Transverse colon (tissue), 4 donors: ENCODE measurements around the gene GRIFIN. TPM values are rescaled to one million over a fixed set of nuclear protein-coding genes. Genes with fewer than 3 reads are reported as not detected.

Experiments used
- DNase-seq: peaks from one replicate; pipeline ENCODE4 v3.0.0-alpha.2; 2019
- H3K27ac ChIP-seq, 4 donors: fragments of 200-600 bp; sonication (generic); 2 replicates each; pipeline ENCODE4 v1.5.1; 2016 to 2018; ENCODE audit warnings: inconsistent platforms in 4 of 4
- H3K27me3 ChIP-seq: fragments of 200-600 bp; sonication (generic); 2 replicates; pipeline ENCODE4 v1.5.1; 2017; ENCODE audit warnings: inconsistent platforms
- H3K36me3 ChIP-seq, 4 donors: fragments of 200-600 bp; sonication (generic); 2 replicates each; pipeline ENCODE4 v1.5.1; 2017 to 2019; ENCODE audit warnings: inconsistent platforms in 4 of 4
- H3K4me1 ChIP-seq, 4 donors: fragments of 200-600 bp; sonication (generic); 2 replicates each; pipeline ENCODE4 v1.5.1; 2017 to 2020; ENCODE audit warnings: inconsistent platforms in 4 of 4
- H3K4me3 ChIP-seq, 4 donors: fragments of 200-600 bp; sonication (generic); 1 replicate in 1 of 4; 2 replicates in 3 of 4; pipeline versions ENCODE4 v1.5.1 to v1.6.1; 2017 to 2019; ENCODE audit warnings: inconsistent platforms in 4 of 4
- H3K9me3 ChIP-seq, 2 donors: fragments of 200-600 bp; sonication (generic); 2 replicates each; pipeline ENCODE4 v1.5.1; 2017 to 2019; ENCODE audit warnings: inconsistent platforms in 2 of 2
- CTCF ChIP-seq, 5 experiments: fragments of 200-600 bp in 3 of 5; fragments of 450-650 bp in 2 of 5; sonication (generic) in 3 of 5; IDR thresholded peaks; 1 replicate in 2 of 5; 2 replicates in 3 of 5; pipeline ENCODE4 v1.5.1; 2016 to 2017; ENCODE audit warnings: antibody characterized with exemption in 5 of 5, inconsistent platforms in 3 of 5, mild to moderate bottlenecking in 2 of 5, moderate library complexity in 1 of 5
- EP300 ChIP-seq: sonication (generic); formaldehyde crosslinking; IDR thresholded peaks from one replicate; pipeline ENCODE4 v1.6.1; 2017; ENCODE audit warnings: antibody characterized with exemption, low read depth
- POLR2A ChIP-seq: fragments of 450-650 bp; IDR thresholded peaks from one replicate; pipeline ENCODE4 v1.6.1; 2016; ENCODE audit warnings: antibody characterized with exemption, mild to moderate bottlenecking, moderate library complexity
- POLR2AphosphoS5 ChIP-seq, 3 donors: sonication (generic); formaldehyde crosslinking; IDR thresholded peaks; one replicate each; pipeline ENCODE4 v1.6.1; 2016; ENCODE audit warnings: antibody characterized with exemption in 3 of 3
- WGBS, 2 donors: methylation state at CpG; one replicate each; pipeline ENCODE4 v1.1.5; 2018; ENCODE audit warnings: low coverage in 1 of 2; 5-methylcytosine and 5-hydroxymethylcytosine counted together
- in situ Hi-C, 4 donors: fragments of 200-750 bp; cut with MboI; loops; one replicate each; pipeline versions ENCODE4 v1.15.0 to v1.15.1; 2017; ENCODE audit warnings: low sequenced_read_pairs in 3 of 4, low pct_ligation_motif_present in 1 of 4, low pct_unique_long_range_greater_than_20kb in 1 of 4
- intact Hi-C: fragments of 100-400 bp; cut with DNase I; formaldehyde crosslinking; loops from one replicate; pipeline ENCODE4 v1.15.1; 2023; ENCODE audit warnings: low total_unique reads
- total RNA-seq, 4 donors: library from RNA; depleted of rRNA; stranded (reverse); fragments of >200 nt; gene quantifications; one replicate each; pipeline ENCODE4 v1.1.0, GENCODE V29; 2016

Gene GRIFIN
- total RNA-seq, 4 donors from 2014 or later: not detected

- DNase-seq: no peak
- H3K27me3 ChIP-seq: peaks cover 9% of the 10 kb centered on the region
Measured at GRCh38 chr7:2484868-2485267, 8.7 kb upstream of the GRIFIN start.

GRCh38 chr7:2483494-2483893 is 7.3 kb upstream of the GRIFIN start:
- no peak overlapping the region for H3K27ac ChIP-seq
- intact Hi-C loops (no loop called here), in situ Hi-C loops (loop anchor here in 1 of 4 donors (25.0 kb wide), 1 partner anchor 204 kb away; the partner anchor contains the start of gene AMZ1)
- no peak overlapping the region for H3K4me3 ChIP-seq
- TF ChIP-seq POLR2AphosphoS5 (IDR thresholded peaks at IDR 0.05) (peak in 2 of 3 donors; percentile 25 to 38), CTCF (IDR thresholded peaks at IDR 0.05) (no peak)
- H3K27me3 ChIP-seq: peaks cover 13% of the 10 kb centered on the region
- WGBS, 2 donors: 66% methylated on average over 5 of the region's 5 CpGs; no CpG with 5 or more reads in 1 of the 2 donors
- peaks cover 0 to 7% of the 10 kb centered on the region in 2 donors for H3K9me3 ChIP-seq
- DNase-seq: no peak
- H3K36me3 ChIP-seq: no peaks in the 10 kb centered on the region
- peaks cover 5 to 13% (median 5%) of the 10 kb centered on the region in 4 donors for H3K4me1 ChIP-seq

More at GRCh38 chr7:2484868-2485267, 8.7 kb upstream of the GRIFIN start:
- Histone ChIP-seq H3K9me3 (peaks cover 0 to 7% of the 10 kb centered on the region in 2 donors), H3K27ac (no peak overlapping the region), H3K4me1 (peaks cover 0 to 8% (median 0%) of the 10 kb centered on the region in 4 donors), H3K4me3 (no peak overlapping the region), H3K36me3 (no peaks in the 10 kb centered on the region)
- intact Hi-C loops (no loop called here), in situ Hi-C loops (loop anchor here in 1 of 4 donors (25.0 kb wide), 1 partner anchor 202 kb away; the partner anchor contains the start of gene AMZ1)
- 82% methylated on average over 12 of the region's 12 CpGs; no CpG with 5 or more reads in 1 of the 2 donors for WGBS, 2 donors
- TF ChIP-seq CTCF (IDR thresholded peaks at IDR 0.05): no peak
- TF ChIP-seq POLR2A: no peak
- TF ChIP-seq POLR2AphosphoS5 (IDR thresholded peaks at IDR 0.05): no peak
- no peak for TF ChIP-seq EP300

- Histone ChIP-seq H3K36me3 (no peaks in the 10 kb centered on the region), H3K4me3 (no peak overlapping the region), H3K4me1 (peaks cover 9 to 18% (median 11%) of the 10 kb centered on the region in 4 donors), H3K9me3 (peaks cover 0 to 7% of the 10 kb centered on the region in 2 donors), H3K27me3 (peaks cover 13% of the 10 kb centered on the region), H3K27ac (no peak overlapping the region)
- TF ChIP-seq POLR2AphosphoS5 (IDR thresholded peaks at IDR 0.05) (no peak), CTCF (IDR thresholded peaks at IDR 0.05) (no peak), EP300 (no peak), POLR2A (no peak)
- intact Hi-C loops (no loop called here), in situ Hi-C loops (loop anchor here in 1 of 4 donors (25.0 kb wide), 1 partner anchor 204 kb away; the partner anchor contains the start of gene AMZ1)
- 68 to 76% methylated on average over 5 to 10 of the region's 10 CpGs for WGBS, 2 donors
- no peak for DNase-seq
Measured at GRCh38 chr7:2482725-2483451, 6.7 kb upstream of the GRIFIN start.

- TF ChIP-seq EP300: no peak
- no peak for TF ChIP-seq POLR2AphosphoS5 (IDR thresholded peaks at IDR 0.05)
- no peak for TF ChIP-seq POLR2A
- no peak for TF ChIP-seq CTCF (IDR thresholded peaks at IDR 0.05)
- 80 to 82% methylated on average over 4 of the region's 4 CpGs for WGBS, 2 donors
- in situ Hi-C loops (loop anchor here in 1 of 4 donors (25.0 kb wide), 1 partner anchor 206 kb away; the partner anchor contains the start of gene AMZ1), intact Hi-C loops (no loop called here)
- Histone ChIP-seq H3K27ac (no peak overlapping the region), H3K4me3 (no peak overlapping the region), H3K36me3 (no peaks in the 10 kb centered on the region), H3K4me1 (peaks cover 15 to 18% (median 16%) of the 10 kb centered on the region in 4 donors), H3K9me3 (peaks cover 0 to 7% of the 10 kb centered on the region in 2 donors), H3K27me3 (peaks cover 13% of the 10 kb centered on the region)
- no peak for DNase-seq
Measured at GRCh38 chr7:2481195-2481594, 5.0 kb upstream of the GRIFIN start.
